Keratinocyte (primary cell): Measurements from ENCODE around the gene MCOLN2. TPM values are rescaled to one million over a fixed set of nuclear protein-coding genes. Genes with fewer than 3 reads are reported as not detected.
A peak's percentile ranks its signal among the peaks of the same experiment; 100 is the strongest.

ENCODE experiments used
- DNase-seq: peaks from one replicate; pipeline ENCODE4 v3.0.0-alpha.2; 2011; ENCODE audit warnings: low read depth, missing footprints, low spot score
- FAIRE-seq: peaks from 2 replicates; lab custom pipeline; 2011; peaks lifted over from hg19 to GRCh38; lab: Jason Lieb, UNC
- H2AFZ ChIP-seq: 2 replicates; pipeline ENCODE4 v1.6.0; 2012; ENCODE audit warnings: low read length, control low read depth, inconsistent platforms; ENCODE audit not compliant: control insufficient read depth
- H3K27ac ChIP-seq: 2 replicates; pipeline ENCODE4 v1.5.1; 2011; ENCODE audit warnings: low read length; ENCODE audit not compliant: control insufficient read depth, insufficient read depth
- H3K27me3 ChIP-seq: 3 replicates; pipeline ENCODE4 v1.6.0; 2011; ENCODE audit warnings: low read length; ENCODE audit not compliant: control insufficient read depth, insufficient read depth; ENCODE audit errors: extremely low read depth
- H3K36me3 ChIP-seq, 2 experiments: 2 replicates in 1 of 2; 3 replicates in 1 of 2; pipeline ENCODE4 v1.5.1; 2011; ENCODE audit warnings: low read length in 2 of 2, mild to moderate bottlenecking in 1 of 2; ENCODE audit not compliant: control insufficient read depth in 2 of 2, insufficient read depth in 2 of 2; ENCODE audit errors: extremely low read depth in 1 of 2
- H3K4me1 ChIP-seq: 3 replicates; pipeline ENCODE4 v1.5.1; 2011; ENCODE audit warnings: low read length; ENCODE audit not compliant: control insufficient read depth, insufficient read depth; ENCODE audit errors: extremely low read depth
- H3K4me2 ChIP-seq: 3 replicates; pipeline ENCODE4 v1.6.0; 2011; ENCODE audit warnings: low read depth, low read length; ENCODE audit not compliant: control insufficient read depth, insufficient read depth; ENCODE audit errors: extremely low read depth
- H3K4me3 ChIP-seq, 3 experiments: fragments of 200-600 bp in 1 of 3; sonication (generic) in 1 of 3; 2 replicates in 2 of 3; 3 replicates in 1 of 3; pipeline ENCODE4 v1.5.1; 2011 to 2016; ENCODE audit warnings: low read length in 3 of 3, mild to moderate bottlenecking in 3 of 3, control low read depth in 2 of 3, inconsistent platforms in 1 of 3, low read depth in 1 of 3, mixed read lengths in 1 of 3, mixed run types in 1 of 3, moderate library complexity in 1 of 3; ENCODE audit not compliant: control insufficient read depth in 2 of 3, insufficient read depth in 2 of 3; ENCODE audit errors: extremely low read depth in 1 of 3
- H3K79me2 ChIP-seq: 2 replicates; pipeline ENCODE4 v1.6.0; 2012; ENCODE audit warnings: low read length; ENCODE audit not compliant: control insufficient read depth, insufficient read depth
- H3K9ac ChIP-seq: 3 replicates; pipeline ENCODE4 v1.6.0; 2011; ENCODE audit warnings: low read length; ENCODE audit not compliant: control insufficient read depth, insufficient read depth; ENCODE audit errors: extremely low read depth
- H3K9me1 ChIP-seq: 3 replicates; pipeline ENCODE4 v1.6.0; 2011; ENCODE audit warnings: low read length; ENCODE audit not compliant: control insufficient read depth, insufficient read depth; ENCODE audit errors: extremely low read depth
- H3K9me3 ChIP-seq: 2 replicates; pipeline ENCODE4 v1.5.1; 2012; ENCODE audit warnings: low read depth, low read length; ENCODE audit not compliant: control insufficient read depth
- H4K20me1 ChIP-seq: 3 replicates; pipeline ENCODE4 v1.6.0; 2011; ENCODE audit warnings: low read length; ENCODE audit not compliant: control insufficient read depth, insufficient read depth; ENCODE audit errors: extremely low read depth
- EZH2 ChIP-seq: IDR thresholded peaks from one replicate; pipeline ENCODE4 v1.6.1; 2012; ENCODE audit warnings: inconsistent platforms, mild to moderate bottlenecking, low read length, moderate library complexity
- dilution Hi-C: fragments of 300-500 bp; cut with MboI; formaldehyde crosslinking; loops from one replicate; pipeline ENCODE4 v1.7.0; 2020; ENCODE audit warnings: low sequenced_read_pairs; ENCODE audit not compliant: extremely low pct_ligation_motif_present
- polyA plus RNA-seq, 5 experiments: library from polyadenylated mRNA; depleted of rRNA in 3 of 5; stranded (reverse) in 3 of 5; stranded (forward) in 1 of 5; unstranded in 1 of 5; fragments of >200 nt; gene quantifications; 1 replicate in 1 of 5; 2 replicates in 3 of 5; 3 replicates in 1 of 5; pipeline versions ENCODE4 v1.2.1 to v1.2.3, GENCODE V29; 2011 to 2012; ENCODE audit warnings: missing spikeins in 2 of 5, low read depth in 1 of 5, low replicate concordance in 1 of 5
- TF ChIP-seq, protein P1 (sequence below), 3 experiments: IDR thresholded peaks in 1 of 3; conservative IDR thresholded peaks in 1 of 3; optimal IDR thresholded peaks in 1 of 3; 2 replicates in 2 of 3; 3 replicates in 1 of 3; pipeline versions ENCODE3 to v1.5.1; 2011; ENCODE audit warnings: low read length in 3 of 3, mild to moderate bottlenecking in 3 of 3, moderate library complexity in 2 of 3, control low read depth in 1 of 3, inconsistent platforms in 1 of 3; ENCODE audit not compliant: insufficient read depth in 2 of 3; ENCODE audit errors: extremely low read depth in 1 of 3

MCOLN2 gene
- polyA plus RNA-seq, 1 donor (not counting 4 experiments of a cell fraction or from before 2014, with no cell fraction given) = 0.14 TPM

DNA sequence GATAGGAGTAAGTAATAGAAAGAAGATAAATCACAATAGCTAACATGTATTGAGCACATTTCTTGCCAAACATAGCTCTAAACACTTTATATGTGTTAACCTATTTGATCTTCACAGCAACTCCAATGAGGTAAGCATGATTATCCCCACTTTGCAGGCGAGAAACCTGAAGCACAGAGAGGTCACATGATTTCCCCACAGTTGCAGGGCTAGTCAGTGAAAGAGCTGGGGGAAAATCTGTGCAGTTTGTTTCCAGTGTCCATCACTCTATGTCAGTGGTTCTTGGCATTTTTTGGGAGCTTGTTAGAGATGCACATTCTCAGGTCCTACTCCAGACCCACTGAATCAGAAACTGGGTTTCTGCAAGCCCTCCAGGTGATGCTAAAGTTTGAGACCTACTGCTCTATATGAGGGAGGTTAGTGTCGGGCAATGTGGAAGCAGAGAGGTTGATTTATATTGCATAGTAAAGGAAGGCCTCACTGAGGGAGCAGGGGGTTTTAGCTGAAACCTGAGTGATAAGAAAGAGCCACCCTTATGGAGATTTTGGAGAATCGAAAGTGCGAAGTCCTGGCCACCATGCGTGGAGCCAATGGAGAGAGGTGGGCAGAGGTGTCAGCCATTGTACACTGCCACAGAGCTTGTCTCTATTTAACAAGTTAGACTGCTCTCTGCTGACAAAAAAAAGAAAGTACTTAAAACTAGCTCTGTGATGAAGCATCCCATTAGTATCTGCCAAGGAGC, 30.5 kb upstream of the MCOLN2 start:
- Histone ChIP-seq H3K27me3 (no peaks in the 10 kb centered on the region), H3K4me3 (no peak overlapping the region), H3K27ac (no peak overlapping the region), H3K4me2 (no peak overlapping the region), H3K79me2 (no peaks in the 10 kb centered on the region), H3K9me3 (no peaks in the 10 kb centered on the region), H4K20me1 (no peaks in the 10 kb centered on the region), H3K4me1 (no peaks in the 10 kb centered on the region), H3K36me3 (no peaks in the 10 kb centered on the region), H3K9me1 (no peaks in the 10 kb centered on the region), H2AFZ (no peak overlapping the region), H3K9ac (no peak overlapping the region)
- TF ChIP-seq, protein P1, sequence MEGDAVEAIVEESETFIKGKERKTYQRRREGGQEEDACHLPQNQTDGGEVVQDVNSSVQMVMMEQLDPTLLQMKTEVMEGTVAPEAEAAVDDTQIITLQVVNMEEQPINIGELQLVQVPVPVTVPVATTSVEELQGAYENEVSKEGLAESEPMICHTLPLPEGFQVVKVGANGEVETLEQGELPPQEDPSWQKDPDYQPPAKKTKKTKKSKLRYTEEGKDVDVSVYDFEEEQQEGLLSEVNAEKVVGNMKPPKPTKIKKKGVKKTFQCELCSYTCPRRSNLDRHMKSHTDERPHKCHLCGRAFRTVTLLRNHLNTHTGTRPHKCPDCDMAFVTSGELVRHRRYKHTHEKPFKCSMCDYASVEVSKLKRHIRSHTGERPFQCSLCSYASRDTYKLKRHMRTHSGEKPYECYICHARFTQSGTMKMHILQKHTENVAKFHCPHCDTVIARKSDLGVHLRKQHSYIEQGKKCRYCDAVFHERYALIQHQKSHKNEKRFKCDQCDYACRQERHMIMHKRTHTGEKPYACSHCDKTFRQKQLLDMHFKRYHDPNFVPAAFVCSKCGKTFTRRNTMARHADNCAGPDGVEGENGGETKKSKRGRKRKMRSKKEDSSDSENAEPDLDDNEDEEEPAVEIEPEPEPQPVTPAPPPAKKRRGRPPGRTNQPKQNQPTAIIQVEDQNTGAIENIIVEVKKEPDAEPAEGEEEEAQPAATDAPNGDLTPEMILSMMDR (optimal IDR thresholded peaks at IDR 0.05 in 1 of 3, IDR thresholded peaks at IDR 0.05 in 1 of 3, conservative IDR thresholded peaks at IDR 0.05 in 1 of 3; ENCODE audit: extremely low read depth in 1 of 3, insufficient read depth in 2 of 3, low read length in 3 of 3) = peak in 1 of 3 experiments; percentile 6
- TF ChIP-seq EZH2 = no peak
- dilution Hi-C loops = no loop called here
- no peak for DNase-seq
- FAIRE-seq = no peak

DNA sequence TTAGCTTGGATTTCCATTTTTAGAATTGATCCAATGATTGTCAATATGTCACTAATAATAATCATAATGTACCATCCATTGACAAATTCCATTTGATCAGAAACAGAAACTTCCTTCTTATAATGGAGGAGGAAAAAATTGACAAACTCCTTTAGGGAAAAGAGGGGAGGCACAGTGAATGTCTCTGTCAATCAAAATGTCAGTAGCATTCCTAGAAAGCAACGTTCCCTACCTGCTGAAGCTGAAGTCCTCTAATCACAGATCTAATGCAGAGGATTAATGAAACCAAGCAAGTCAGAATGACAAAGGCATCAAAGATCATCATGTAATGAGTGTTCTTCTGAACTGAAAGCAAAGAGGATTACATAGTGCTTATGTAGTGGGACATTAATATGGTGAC, 29.0 kb upstream of the MCOLN2 start:
- Histone ChIP-seq H3K9me1 (no peaks in the 10 kb centered on the region), H2AFZ (no peak overlapping the region), H4K20me1 (no peaks in the 10 kb centered on the region), H3K4me2 (no peak overlapping the region), H3K9me3 (no peaks in the 10 kb centered on the region), H3K27ac (no peak overlapping the region), H3K79me2 (no peaks in the 10 kb centered on the region), H3K4me3 (no peak overlapping the region), H3K27me3 (no peaks in the 10 kb centered on the region), H3K36me3 (no peaks in the 10 kb centered on the region), H3K9ac (no peak overlapping the region), H3K4me1 (no peaks in the 10 kb centered on the region)
- TF ChIP-seq EZH2 = no peak
- DNase-seq (no peak), FAIRE-seq (no peak)
- dilution Hi-C loops = no loop called here

- Histone ChIP-seq H3K4me2 (no peak overlapping the region), H3K4me1 (no peaks in the 10 kb centered on the region), H3K4me3 (no peak overlapping the region), H3K9ac (no peak overlapping the region), H3K27me3 (no peaks in the 10 kb centered on the region), H2AFZ (no peak overlapping the region), H3K36me3 (no peaks in the 10 kb centered on the region), H3K27ac (no peak overlapping the region), H3K9me1 (no peaks in the 10 kb centered on the region), H4K20me1 (no peaks in the 10 kb centered on the region), H3K79me2 (no peaks in the 10 kb centered on the region), H3K9me3 (no peaks in the 10 kb centered on the region)
- TF ChIP-seq, protein P1 (optimal IDR thresholded peaks at IDR 0.05 in 1 of 3, IDR thresholded peaks at IDR 0.05 in 1 of 3, conservative IDR thresholded peaks at IDR 0.05 in 1 of 3; ENCODE audit: extremely low read depth in 1 of 3, insufficient read depth in 2 of 3, low read length in 3 of 3) = peak in 1 of 3 experiments; percentile 18
- TF ChIP-seq EZH2 = no peak
- dilution Hi-C loops = no loop called here
- FAIRE-seq (no peak), DNase-seq (no peak)
These were observed 27.8 kb upstream of the MCOLN2 start for GRCh38 chr1:85024736-85025135.
